Measurements from ENCODE around the gene DGKG. TPM values are rescaled to one million over a fixed set of nuclear protein-coding genes. Genes with fewer than 3 reads are reported as not detected.

Gene DGKG
- total and polyA plus RNA-seq, 10 of the 15 experiments (the other 5 are each of a cell fraction or from before 2014, with no cell fraction given), result 0.39 to 6.2 (median 4.7) TPM

GRCh38 chr3:186151077-186151971 lies 210.7 kb downstream of the DGKG start:
- Histone ChIP-seq H3K36me3 (ENCODE audit: control insufficient read depth in 2 of 2, insufficient read depth in 2 of 2, low read length in 1 of 2) (no peaks in the 10 kb centered on the region), H2AFZ (ENCODE audit: control insufficient read depth, low read depth, low read length) (no peak overlapping the region; the same call in 1 of the 2 replicates), H3K9me3 (replicated peaks; ENCODE audit: control insufficient read depth, insufficient read depth, low read length) (no peaks in the 10 kb centered on the region), H3K9ac (ENCODE audit: control insufficient read depth, insufficient read depth, low read length) (no peak overlapping the region), H4K20me1 (ENCODE audit: control insufficient read depth, insufficient read depth) (no peaks in the 10 kb centered on the region), H3K4me1 (ENCODE audit: control insufficient read depth, insufficient read depth, low read length) (peaks cover 28% of the 10 kb centered on the region), H3K4me2 (ENCODE audit: control insufficient read depth, insufficient read depth) (peak overlapping the region; percentile 52), H3K79me2 (ENCODE audit: control insufficient read depth, insufficient read depth, low read length) (no peaks in the 10 kb centered on the region), H3K27me3 (replicated peaks in 1 of 2; ENCODE audit: control insufficient read depth in 2 of 2, insufficient read depth in 2 of 2, low read length in 1 of 2) (no peaks in the 10 kb centered on the region), H3K27ac (ENCODE audit: control insufficient read depth, insufficient read depth) (no peak overlapping the region), H3K4me3 (no peak overlapping the region)
- DNase-seq (ENCODE audit: low read depth, low spot score) (peak; percentile 21), ATAC-seq (peak; percentile 20), FAIRE-seq (peak; percentile 7)
- POLR2A ChIA-PET, result interaction anchor here (2.0 kb wide), 1 partner anchor 41 kb away, joined by 6 read pairs; no protein-coding TSS in a partner anchor
- intact Hi-C loops (cut with micrococcal nuclease; ENCODE audit: unreplicated experiment), result loop anchor here (5.0 kb wide), 3 partner anchors 44 to 91 kb away; partner anchors contain the start of gene ETV5
- RAD21 ChIA-PET (ENCODE audit: unreplicated experiment), result interaction anchor here (0.8 kb wide), 1 partner anchor 386 kb away, joined by 4 read pairs; no protein-coding TSS in a partner anchor
- 49% methylated on average over 7 of the region's 7 CpGs for WGBS (ENCODE audit: insufficient coverage, insufficient replicate concordance, low lambda C conversion rate, missing lambda C conversion rate)
- in situ Hi-C loops (cut with MboI), result no loop called here
- BruUV-seq (replicated peaks), result no TSS peak
- SMC1A ChIA-PET (ENCODE audit: uncharacterized antibody, unreplicated experiment), result interaction anchor here (2.1 to 2.6 kb wide), 3 partner anchors 67 to 389 kb away, joined by 8 to 12 read pairs (median 11); no protein-coding TSS in a partner anchor
- CTCF ChIA-PET, result interaction anchor here (1.6 kb wide), 1 partner anchor 66 kb away, joined by 4 read pairs; no protein-coding TSS in a partner anchor
- TF ChIP-seq RUNX3 (IDR thresholded peaks at IDR 0.05; ENCODE audit: low read length), result peak; percentile 99
- TF ChIP-seq EED (IDR thresholded peaks at IDR 0.05; ENCODE audit: low read depth), result peak; percentile 80
- TF ChIP-seq IKZF2 (IDR thresholded peaks at IDR 0.05), result peak; percentile 55 to 60; a peak in 3 of 4 replicates
- peak; percentile 96 for TF ChIP-seq CBFB (IDR thresholded peaks at IDR 0.05; ENCODE audit: low read depth)
- peak; percentile 68 for TF ChIP-seq ZBED1 (IDR thresholded peaks at IDR 0.05; ENCODE audit: borderline replicate concordance)
- TF ChIP-seq FOXM1 (IDR thresholded peaks at IDR 0.05; ENCODE audit: low read depth, low read length), result peak; percentile 67; the same call in 1 of the 2 replicates
- TF ChIP-seq YBX1 (IDR thresholded peaks at IDR 0.05), result no peak
- TF ChIP-seq NBN (IDR thresholded peaks at IDR 0.05), result 0 out of 2 replicates have a peak, but pooled peaks have one; percentile 17
- 0 out of 2 replicates have a peak, but pooled peaks have one; percentile 37 for TF ChIP-seq EZH2 (IDR thresholded peaks at IDR 0.05; ENCODE audit: borderline replicate concordance, control insufficient read depth, low read depth, low read length)
- 0 out of 2 replicates have a peak, but pooled peaks have one; percentile 23 for TF ChIP-seq MLLT1 (IDR thresholded peaks at IDR 0.05)
- TF ChIP-seq ETV6 (conservative IDR thresholded peaks at IDR 0.05 in 1 of 2, IDR thresholded peaks at IDR 0.05 in 1 of 2; ENCODE audit: borderline replicate concordance in 1 of 2, low read depth in 1 of 2), result peak in 1 of 2 experiments; percentile 87; a peak in 2 of 4 replicates
- TF ChIP-seq TCF12 (IDR thresholded peaks at IDR 0.05; ENCODE audit: low read depth, low read length), result 0 out of 2 replicates have a peak, but pooled peaks have one; percentile 16
- peak; percentile 88 for TF ChIP-seq NFIC (IDR thresholded peaks at IDR 0.05; ENCODE audit: low read depth, low read length)
- TF ChIP-seq ATF2 (IDR thresholded peaks at IDR 0.05; ENCODE audit: low read length), result peak; percentile 72
- no peak for TF ChIP-seq NFYA (IDR thresholded peaks at IDR 0.05; ENCODE audit: borderline replicate concordance, low read depth, low read length)
- no peak for TF ChIP-seq MYB (IDR thresholded peaks at IDR 0.05; ENCODE audit: borderline replicate concordance, low read depth, low read length)
- no peak for TF ChIP-seq ZBTB11 (CRISPR knock-in tag; IDR thresholded peaks at IDR 0.05)
